Prostate gland (tissue), 2 donors: ENCODE data around the gene SCAMP3. TPM values are rescaled to one million over a fixed set of nuclear protein-coding genes. Genes with fewer than 3 reads are reported as not detected.
A peak's percentile ranks its signal among the peaks of the same experiment; 100 is the strongest.
"Not testable (repeated sequence)": the region's sequence is repeated elsewhere in the genome, so short reads cannot be mapped to it uniquely, and the experiment has no call there.

Source experiments
- DNase-seq: peaks from one replicate; pipeline ENCODE4 v3.0.0-alpha.2; 2019; ENCODE audit warnings: low spot score
- H3K27ac ChIP-seq, 2 donors: fragments of 200-600 bp; sonication (generic); 2 replicates each; pipeline ENCODE4 v1.5.1; 2017 to 2019
- H3K27me3 ChIP-seq: fragments of 200-600 bp; sonication (generic); replicated peaks from 2 replicates; pipeline ENCODE4 v1.5.1; 2019; ENCODE audit not compliant: insufficient read depth
- H3K36me3 ChIP-seq, 2 donors: fragments of 200-600 bp; sonication (generic); 1 replicate in 1 of 2; 2 replicates in 1 of 2; pipeline versions ENCODE4 v1.5.1 to v1.8.1; 2017 to 2019
- H3K4me1 ChIP-seq: fragments of 200-600 bp; sonication (generic); replicated peaks from 2 replicates; pipeline ENCODE4 v1.5.1; 2019
- H3K4me3 ChIP-seq, 2 donors: fragments of 200-600 bp; sonication (generic); 2 replicates each; pipeline ENCODE4 v1.5.1; 2017 to 2019
- H3K9me3 ChIP-seq: fragments of 200-600 bp; sonication (generic); 2 replicates; pipeline ENCODE4 v1.5.1; 2017
- CTCF ChIP-seq, 4 experiments: fragments of 200-600 bp in 2 of 4; fragments of 450-650 bp in 2 of 4; sonication (generic) in 2 of 4; IDR thresholded peaks; 1 replicate in 3 of 4; 2 replicates in 1 of 4; pipeline ENCODE4 v1.5.1; 2016 to 2019; ENCODE audit warnings: antibody characterized with exemption in 4 of 4, mild to moderate bottlenecking in 2 of 4, moderate library complexity in 2 of 4
- POLR2A ChIP-seq: fragments of 450-650 bp; IDR thresholded peaks from one replicate; pipeline ENCODE4 v1.6.1; 2016; ENCODE audit warnings: antibody characterized with exemption, mild to moderate bottlenecking
- POLR2AphosphoS5 ChIP-seq: sonication (generic); formaldehyde crosslinking; IDR thresholded peaks from one replicate; pipeline ENCODE4 v1.6.1; 2017; ENCODE audit warnings: antibody characterized with exemption
- WGBS: methylation state at CpG from one replicate; pipeline ENCODE4 v1.1.5; 2018; 5-methylcytosine and 5-hydroxymethylcytosine counted together
- intact Hi-C: fragments of 100-400 bp; cut with DNase I; formaldehyde crosslinking; loops from one replicate; pipeline ENCODE4 v1.14.2; 2022
- total RNA-seq, 2 donors: library from RNA; depleted of rRNA; stranded (reverse); fragments of >200 nt; gene quantifications; one replicate each; pipeline ENCODE4 v1.1.0, GENCODE V29; 2016

Gene SCAMP3
- total RNA-seq, 2 donors from 2014 or later, result 84.1 to 97.8 TPM

GRCh38 chr1:155219592-155220031 is 42.5 kb downstream of the SCAMP3 start:
- TF ChIP-seq POLR2A, result no peak
- no peak for DNase-seq
- no peaks in the 10 kb centered on the region for H3K36me3 ChIP-seq

GRCh38 chr1:155218854-155219591 is 43.1 kb downstream of the SCAMP3 start:
- Histone ChIP-seq H3K27ac (no peak overlapping the region), H3K4me1 (no peaks in the 10 kb centered on the region), H3K36me3 (no peaks in the 10 kb centered on the region), H3K27me3 (no peaks in the 10 kb centered on the region), H3K9me3 (no peaks in the 10 kb centered on the region), H3K4me3 (no peak overlapping the region)
- TF ChIP-seq CTCF (IDR thresholded peaks at IDR 0.05), result no peak
- TF ChIP-seq POLR2A, result no peak
- TF ChIP-seq POLR2AphosphoS5, result peak; percentile 62
- WGBS, result 29% methylated on average over 7 of the region's 7 CpGs
- intact Hi-C loops, result no loop called here
- peak; percentile 51 for DNase-seq

More at GRCh38 chr1:155219592-155220031, 42.5 kb downstream of the SCAMP3 start:
- no peaks in the 10 kb centered on the region for H3K9me3 ChIP-seq
- no peaks in the 10 kb centered on the region for H3K27me3 ChIP-seq
- H3K4me3 ChIP-seq, result no peak overlapping the region
- H3K4me1 ChIP-seq, result no peaks in the 10 kb centered on the region
- intact Hi-C loops, result no loop called here
- 0% methylated on average over 1 of the region's 1 CpG for WGBS
- no peak overlapping the region for H3K27ac ChIP-seq

- H3K4me1 ChIP-seq, H3K9me3 ChIP-seq, intact Hi-C loops, DNase-seq, H3K27ac ChIP-seq, H3K27me3 ChIP-seq, H3K36me3 ChIP-seq, H3K4me3 ChIP-seq: not testable (repeated sequence)
- 79% methylated on average over 6 of the region's 10 CpGs for WGBS
These were observed 47.5 kb downstream of the SCAMP3 start for GRCh38 chr1:155214702-155215101.

- H3K4me1 ChIP-seq, H3K27me3 ChIP-seq, H3K27ac ChIP-seq, H3K4me3 ChIP-seq, H3K36me3 ChIP-seq, H3K9me3 ChIP-seq, DNase-seq, intact Hi-C loops: not testable (repeated sequence)
- 84% methylated on average over 5 of the region's 7 CpGs for WGBS
These were observed 50.1 kb downstream of the SCAMP3 start for GRCh38 chr1:155212051-155212440.

- not testable (repeated sequence) for H3K27ac ChIP-seq, DNase-seq
These were observed 50.6 kb downstream of the SCAMP3 start for GRCh38 chr1:155211381-155212050.

GRCh38 chr1:155210314-155211104 is 51.7 kb downstream of the SCAMP3 start:
- Histone ChIP-seq H3K27me3 (no peaks in the 10 kb centered on the region), H3K4me1 (peaks cover 7% of the 10 kb centered on the region), H3K36me3 (no peaks in the 10 kb centered on the region), H3K9me3 (no peaks in the 10 kb centered on the region), H3K27ac (no peak overlapping the region), H3K4me3 (no peak overlapping the region)
- WGBS, result 74% methylated on average over 4 of the region's 4 CpGs
- intact Hi-C loops, result no loop called here
- no peak for TF ChIP-seq POLR2A
- TF ChIP-seq CTCF (IDR thresholded peaks at IDR 0.05), result no peak
- TF ChIP-seq POLR2AphosphoS5, result no peak
- no peak for DNase-seq

More at GRCh38 chr1:155211381-155212050, 50.6 kb downstream of the SCAMP3 start:
- H3K36me3 ChIP-seq, H3K27me3 ChIP-seq, intact Hi-C loops, H3K9me3 ChIP-seq, H3K4me3 ChIP-seq, H3K4me1 ChIP-seq: not testable (repeated sequence)
- WGBS, result 77% methylated on average over 13 of the region's 13 CpGs
